ENCODE results near the gene PPT2.

DNA sequence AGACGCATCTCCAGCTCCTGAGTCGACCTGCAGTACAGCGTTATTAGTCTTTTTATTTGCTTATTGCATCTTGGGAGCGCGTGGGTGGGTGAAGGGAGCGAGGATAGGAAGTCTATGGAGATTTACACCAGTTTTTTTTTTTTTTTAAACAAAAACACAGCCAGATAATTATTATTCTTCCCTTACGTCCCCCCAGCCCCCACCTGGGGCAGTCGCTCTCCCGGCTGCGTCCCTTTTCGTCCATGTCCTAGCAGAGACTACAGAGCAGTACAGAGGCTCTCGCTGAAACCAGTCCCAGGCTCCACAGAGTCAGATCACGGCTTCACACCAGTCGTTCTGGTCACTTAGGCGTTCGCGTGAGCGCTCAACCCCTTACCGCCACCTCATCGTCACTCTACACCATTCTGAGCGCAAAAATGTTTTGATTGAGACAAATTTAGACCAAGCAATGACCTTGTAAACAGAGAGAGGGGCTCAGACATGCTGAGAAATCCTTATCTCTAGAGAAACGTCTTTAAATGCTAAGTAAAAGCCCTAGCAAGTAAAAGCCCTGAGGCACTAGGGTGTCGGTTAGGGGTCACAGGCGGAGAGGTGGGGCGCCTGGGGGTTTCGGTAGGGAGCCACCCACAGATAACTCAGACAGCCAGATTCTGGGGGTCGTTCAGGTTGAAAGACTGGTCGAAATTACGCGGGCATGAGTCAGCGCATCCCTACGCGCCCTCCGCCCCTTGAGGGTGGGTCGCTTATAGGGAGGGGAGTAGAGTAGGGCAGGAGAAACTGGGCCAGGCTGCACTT is 975 bp upstream of the PPT2 start:
- TF ChIP-seq CTCF (conservative IDR thresholded peaks at IDR 0.05; ENCODE audit: low read length) = no peak
- TF ChIP-seq EZH2phosphoT487 (IDR thresholded peaks at IDR 0.05; ENCODE audit: borderline replicate concordance) = no peak
